Nucleus accumbens (tissue), 56 donors: Measurements from ENCODE around the gene ADH1C.
"Not testable (repeated sequence)": the region's sequence is repeated elsewhere in the genome, so short reads cannot be mapped to it uniquely, and the experiment has no call there.

Experiments used
- DNase-seq, 56 donors: peaks; one replicate each; lab custom pipeline; 2025; lab: John Stamatoyannopoulos, UW

Gene ADH1C

GRCh38 chr4:99352602-99353537 lies at the start of gene ADH1C:
Gene ADH1C (minus strand): TSS chr4:99352746. CDS start chr4:99352675, 71 bp downstream.
- no peak for DNase-seq

GRCh38 chr4:99400831-99401230 lies 48.3 kb upstream of the ADH1C start:
- DNase-seq, result no peak

GRCh38 chr4:99399017-99399416 lies 46.5 kb upstream of the ADH1C start:
- DNase-seq, result no peak

GRCh38 chr4:99395595-99396364 lies 43.2 kb upstream of the ADH1C start:
- DNase-seq, result no peak

GRCh38 chr4:99394896-99395295 lies 42.4 kb upstream of the ADH1C start:
- DNase-seq, result no peak

GRCh38 chr4:99390055-99390454 lies 37.5 kb upstream of the ADH1C start:
- no peak for DNase-seq

- no peak for DNase-seq
Observed at GRCh38 chr4:99389606-99390005, 37.1 kb upstream of the ADH1C start.

GRCh38 chr4:99383833-99384392 lies 31.4 kb upstream of the ADH1C start:
- no peak for DNase-seq

GRCh38 chr4:99383399-99383798 lies 30.9 kb upstream of the ADH1C start:
- no peak for DNase-seq

GRCh38 chr4:99382745-99383360 lies 30.3 kb upstream of the ADH1C start:
- DNase-seq, result no peak

GRCh38 chr4:99381588-99382175 lies 29.1 kb upstream of the ADH1C start:
- DNase-seq, result no peak

GRCh38 chr4:99379571-99379970 lies 27.0 kb upstream of the ADH1C start:
- no peak for DNase-seq

GRCh38 chr4:99378876-99379275 lies 26.3 kb upstream of the ADH1C start:
- DNase-seq, result no peak

GRCh38 chr4:99377341-99377740 lies 24.8 kb upstream of the ADH1C start:
- not testable (repeated sequence) for DNase-seq

- DNase-seq, result not testable (repeated sequence)
Observed at GRCh38 chr4:99372464-99372863, 19.9 kb upstream of the ADH1C start.

GRCh38 chr4:99367817-99368216 lies 15.3 kb upstream of the ADH1C start:
- DNase-seq, result not testable (repeated sequence)

- no peak for DNase-seq
Observed at GRCh38 chr4:99366491-99366890, 13.9 kb upstream of the ADH1C start.

GRCh38 chr4:99362768-99363167 lies 10.2 kb upstream of the ADH1C start:
- no peak for DNase-seq

GRCh38 chr4:99361899-99362275 lies 9.3 kb upstream of the ADH1C start:
- DNase-seq, result no peak

- DNase-seq, result no peak
Observed at GRCh38 chr4:99361268-99361898, 8.8 kb upstream of the ADH1C start.
